GM19372 (cell line): ENCODE data around the gene TEDC1.

Experiments used
- ATAC-seq: cut with Tn5 transposase; IDR thresholded peaks from one replicate; pipeline ENCODE4 v1.9.1; 2021; ENCODE audit warnings: mild to moderate bottlenecking, low read depth, moderate library complexity; ENCODE audit not compliant: unreplicated experiment

The TEDC1 gene

DNA sequence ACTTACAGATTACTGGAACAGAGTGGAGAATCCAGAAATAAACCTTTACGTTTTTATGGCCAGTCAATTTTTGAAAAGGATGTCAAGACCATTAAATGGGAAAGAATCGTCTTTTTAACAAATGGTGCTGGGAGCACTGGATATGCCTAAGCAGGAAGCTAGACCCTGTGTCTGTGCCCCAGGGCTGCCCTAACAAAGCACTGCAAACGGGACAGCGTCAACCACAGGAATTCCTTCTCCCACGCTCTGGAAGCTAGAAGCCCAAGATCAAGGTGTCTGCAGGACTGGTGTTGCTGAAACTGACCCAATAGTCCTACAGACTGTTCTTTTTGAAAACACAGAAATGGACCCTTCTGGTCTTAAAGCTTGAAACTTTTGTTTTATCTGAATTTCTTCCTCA lies 26.1 kb downstream of the TEDC1 start:
- ATAC-seq, result no peak

DNA sequence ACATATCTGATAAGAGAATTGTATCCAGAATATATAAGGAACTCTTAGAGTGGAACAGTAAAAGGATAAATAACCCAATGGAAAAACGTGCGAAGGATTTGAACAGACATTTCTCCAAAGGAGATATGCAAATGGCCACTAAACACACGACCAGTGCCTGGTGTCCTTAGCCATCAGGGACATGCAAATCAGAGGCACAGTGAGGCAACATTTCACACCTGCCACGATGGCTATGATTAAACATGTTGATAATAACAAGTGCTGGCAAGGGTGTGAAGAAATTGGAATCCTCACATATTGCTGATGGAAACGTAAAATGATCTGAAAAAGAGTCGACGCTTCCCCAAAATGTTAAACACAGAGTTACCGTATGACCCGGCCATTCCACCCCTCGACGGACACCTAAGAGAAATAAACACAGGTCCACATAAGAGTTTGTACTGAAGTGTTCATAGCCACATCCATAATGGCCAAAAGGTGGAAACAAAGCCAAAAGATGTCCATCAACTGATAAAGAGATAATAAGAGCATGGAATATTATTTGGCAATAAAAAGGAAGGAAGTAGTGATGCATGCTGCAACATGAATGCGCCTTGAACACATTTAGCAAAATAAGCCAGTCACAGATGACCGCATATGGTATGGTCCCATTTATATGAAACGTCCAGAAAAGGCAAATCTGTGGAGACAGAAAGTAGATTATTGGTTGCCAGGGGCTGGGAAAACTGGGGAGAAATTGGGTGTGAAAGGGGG lies 29.1 kb downstream of the TEDC1 start:
- no peak for ATAC-seq

GRCh38 chr14:105525326-105525725 lies 34.3 kb downstream of the TEDC1 start:
- ATAC-seq, result no peak

- no peak for ATAC-seq
Observed at GRCh38 chr14:105525861-105526775, 35.1 kb downstream of the TEDC1 start, which contains the start of gene TMEM121. TSS of gene TMEM121 (plus strand) at chr14:105526583. CDS start at chr14:105528835, 2,252 bp downstream.

DNA sequence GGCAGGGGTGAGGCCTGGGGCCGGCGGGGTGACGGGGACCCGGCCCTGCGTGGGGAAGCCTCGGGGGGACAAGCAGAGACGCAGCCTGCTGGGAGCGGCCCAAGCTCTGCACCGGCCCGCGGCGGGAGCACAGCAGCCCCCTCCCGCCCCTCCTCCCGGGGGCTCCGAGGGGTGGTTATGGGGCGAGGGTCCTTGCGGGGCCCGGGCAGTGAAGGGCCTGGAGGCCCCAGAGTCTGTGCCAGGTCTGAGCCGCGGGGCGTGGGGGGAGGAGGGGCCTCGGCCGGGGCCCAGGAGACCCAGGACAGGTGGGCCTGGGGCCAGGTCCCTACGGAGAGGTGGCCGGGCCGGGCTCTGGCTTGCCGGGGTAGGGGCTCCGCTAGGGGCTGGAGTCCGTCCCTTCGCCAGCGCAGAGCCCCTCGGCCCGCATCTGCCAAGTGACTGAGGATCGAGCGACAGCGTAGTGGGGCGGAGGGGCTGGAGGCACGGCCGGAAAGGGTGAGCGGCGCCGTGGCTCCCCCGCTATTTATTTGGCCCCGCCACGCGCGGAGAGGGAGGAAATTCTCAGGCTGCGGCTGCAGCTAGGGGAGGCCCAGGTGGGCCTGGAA lies 35.8 kb downstream of the TEDC1 start:
- no peak for ATAC-seq

- no peak for ATAC-seq
Observed at GRCh38 chr14:105527381-105527825, 36.4 kb downstream of the TEDC1 start.

- ATAC-seq, result peak; percentile 61
Observed at GRCh38 chr14:105527826-105528585, 37.0 kb downstream of the TEDC1 start.

GRCh38 chr14:105528586-105529318 lies 37.7 kb downstream of the TEDC1 start:
- ATAC-seq, result no peak

DNA sequence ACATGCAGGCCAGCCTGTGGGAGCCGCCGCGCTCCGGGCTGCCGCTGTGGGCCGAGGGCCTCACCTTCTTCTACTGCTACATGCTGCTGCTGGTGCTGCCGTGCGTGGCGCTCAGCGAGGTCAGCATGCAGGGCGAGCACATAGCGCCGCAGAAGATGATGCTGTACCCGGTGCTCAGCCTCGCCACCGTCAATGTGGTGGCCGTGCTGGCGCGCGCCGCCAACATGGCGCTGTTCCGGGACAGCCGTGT lies 38.2 kb downstream of the TEDC1 start:
- ATAC-seq, result no peak

DNA sequence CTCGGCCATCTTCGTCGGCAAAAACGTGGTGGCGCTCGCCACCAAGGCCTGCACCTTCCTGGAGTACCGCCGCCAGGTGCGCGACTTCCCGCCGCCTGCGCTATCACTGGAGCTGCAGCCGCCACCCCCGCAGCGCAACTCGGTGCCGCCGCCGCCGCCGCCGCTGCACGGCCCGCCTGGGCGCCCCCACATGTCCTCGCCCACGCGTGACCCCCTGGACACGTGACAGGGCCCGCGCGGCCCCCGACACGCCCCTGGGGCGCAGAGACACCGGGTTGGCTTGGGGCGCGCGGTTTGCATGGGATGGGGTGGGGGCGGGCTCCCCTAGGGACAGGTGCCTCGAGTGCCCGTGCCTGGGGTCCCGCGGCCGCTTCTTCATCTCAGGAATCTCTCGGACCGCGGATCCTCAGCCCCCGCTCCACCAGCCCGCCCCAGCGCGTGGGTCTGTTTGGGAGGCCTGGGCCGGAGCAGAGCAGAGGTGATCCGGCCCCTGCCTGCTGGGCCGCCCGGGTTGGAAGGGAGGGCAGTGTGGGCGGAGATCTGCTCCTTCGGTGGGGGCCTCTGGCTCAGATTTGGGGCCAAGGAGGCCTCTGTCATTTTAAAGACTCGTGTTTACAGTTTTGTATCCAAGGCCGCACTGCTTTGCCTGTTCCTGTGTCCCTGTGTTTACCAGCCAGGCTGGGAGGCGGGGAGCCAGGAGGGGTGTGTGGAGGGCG lies 38.7 kb downstream of the TEDC1 start:
- no peak for ATAC-seq

- ATAC-seq, result no peak
Observed at GRCh38 chr14:105530285-105531087, 39.4 kb downstream of the TEDC1 start.

DNA sequence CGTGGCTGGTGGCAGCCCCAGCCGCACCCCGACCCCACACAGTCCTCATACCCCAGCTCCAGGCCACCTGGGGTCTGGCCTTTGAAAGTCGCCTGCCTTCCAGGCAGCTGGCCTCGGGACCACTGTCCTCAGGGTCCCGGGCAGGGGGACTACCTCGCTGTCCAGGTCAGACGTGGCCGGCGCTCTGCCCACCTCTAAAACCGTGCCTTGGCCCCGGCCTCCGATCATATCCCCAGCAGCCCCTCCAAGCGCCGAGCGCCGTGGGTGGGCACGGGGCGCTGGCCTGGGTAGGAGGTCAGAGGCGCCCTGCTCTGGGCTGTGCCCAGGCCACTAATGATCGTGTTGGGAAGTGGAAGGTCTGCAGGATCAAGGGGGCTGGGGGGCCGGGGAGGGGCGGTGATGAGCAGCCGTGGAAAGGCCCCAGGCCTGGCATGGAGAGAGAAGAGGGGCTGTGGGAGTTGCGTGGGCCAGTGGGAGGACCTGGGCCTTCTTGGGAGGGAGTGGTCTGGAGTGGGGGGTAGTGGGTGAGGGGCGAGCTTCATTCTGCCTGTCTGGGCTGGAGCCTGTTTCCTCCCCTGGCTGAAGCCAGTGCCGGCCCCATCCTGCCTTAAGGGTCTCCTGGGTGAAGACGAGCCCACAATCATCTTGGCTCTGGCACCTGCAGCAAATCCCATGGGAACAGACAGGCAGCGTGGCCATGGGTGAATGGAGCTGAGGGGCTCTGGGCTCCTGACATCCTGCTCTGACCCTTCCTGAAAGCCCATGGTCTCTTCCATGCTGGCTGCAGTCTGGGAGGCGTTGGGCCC lies 40.2 kb downstream of the TEDC1 start:
- ATAC-seq, result no peak

DNA sequence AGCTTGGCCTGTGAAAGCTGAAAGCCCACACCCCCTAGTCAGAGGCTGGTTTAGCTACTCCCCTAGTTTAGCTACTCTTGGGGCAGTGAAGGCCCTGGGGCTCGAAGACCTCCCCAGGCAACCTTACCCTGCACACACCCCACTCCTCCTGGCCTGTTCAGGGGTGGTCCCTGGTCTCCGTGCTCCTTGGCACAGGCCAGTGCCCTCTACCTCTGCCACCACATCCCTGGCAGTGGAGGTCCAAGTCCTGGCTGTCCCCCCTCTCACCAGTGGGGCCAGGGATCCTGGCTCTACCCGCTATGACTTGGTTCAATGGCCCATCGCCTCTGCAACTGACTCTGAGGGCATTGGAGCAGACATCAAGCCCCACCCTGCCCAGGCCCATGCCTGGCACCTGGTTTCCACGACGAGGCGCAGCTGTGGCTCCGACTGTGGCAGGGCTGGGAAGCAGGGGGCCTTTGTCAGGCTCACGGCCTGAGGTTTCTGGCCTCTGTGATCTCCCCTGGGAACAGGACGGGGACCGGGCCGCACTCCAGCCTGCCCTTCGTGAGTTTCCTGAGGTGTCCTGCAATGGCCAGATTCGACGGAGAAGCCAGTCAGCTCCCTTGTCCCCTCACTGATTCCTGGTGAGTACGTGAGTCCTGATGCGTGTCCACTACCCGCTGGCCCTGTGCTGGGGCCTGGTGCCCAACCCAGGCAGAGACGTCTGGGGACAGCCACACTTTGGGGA lies 41.0 kb downstream of the TEDC1 start:
- ATAC-seq, result no peak

- ATAC-seq, result no peak
Observed at GRCh38 chr14:105532735-105533141, 41.7 kb downstream of the TEDC1 start.

DNA sequence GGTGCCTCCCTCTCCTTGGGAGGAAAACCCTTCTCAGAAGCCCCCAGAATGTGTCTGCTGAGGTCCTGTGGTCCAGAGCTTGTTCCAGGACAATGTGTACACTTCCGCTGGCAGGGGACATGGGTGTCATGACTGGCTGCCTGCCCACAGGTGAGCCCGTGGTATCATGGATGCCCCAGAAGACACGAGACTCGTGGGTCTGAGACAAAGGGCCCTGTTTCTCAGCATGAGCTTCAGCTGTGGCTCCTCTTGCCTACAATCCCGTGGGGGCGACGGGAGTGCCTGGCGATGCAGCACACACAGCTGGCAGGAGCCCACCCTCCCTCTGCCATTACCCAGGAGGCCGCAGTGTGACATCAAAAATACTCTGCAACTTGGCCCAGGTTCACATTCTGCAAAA lies 42.3 kb downstream of the TEDC1 start:
- no peak for ATAC-seq

- no peak for ATAC-seq
Observed at GRCh38 chr14:105533811-105534498, 42.9 kb downstream of the TEDC1 start.
